GM06990 (cell line): ENCODE data around the gene SPINT2.
"Not testable (repeated sequence)": the region's sequence is repeated elsewhere in the genome, so short reads cannot be mapped to it uniquely, and the experiment has no call there.

Experiments
- DNase-seq: peaks from one replicate; pipeline ENCODE4 v3.0.0-alpha.2; 2011; ENCODE audit not compliant: insufficient read length; ENCODE audit errors: extremely low read depth
- H3K27me3 ChIP-seq: replicated peaks from 2 replicates; pipeline ENCODE4 v1.6.0; 2011; ENCODE audit warnings: low read length; ENCODE audit not compliant: control insufficient read depth, insufficient read depth
- H3K36me3 ChIP-seq: 2 replicates; pipeline ENCODE4 v1.5.1; 2011; ENCODE audit warnings: low read length; ENCODE audit not compliant: control insufficient read depth, insufficient read depth
- H3K4me3 ChIP-seq: replicated peaks from 2 replicates; pipeline ENCODE4 v1.5.1; 2011; ENCODE audit warnings: low read depth, mild to moderate bottlenecking, control low read depth, low read length
- TF ChIP-seq, protein P1 (sequence below): IDR thresholded peaks from 2 replicates; pipeline ENCODE4 v1.5.1; 2011; ENCODE audit warnings: low read length, control low read depth, mild to moderate bottlenecking, inconsistent platforms; ENCODE audit not compliant: insufficient read depth, poor library complexity, severe bottlenecking

The SPINT2 gene

DNA sequence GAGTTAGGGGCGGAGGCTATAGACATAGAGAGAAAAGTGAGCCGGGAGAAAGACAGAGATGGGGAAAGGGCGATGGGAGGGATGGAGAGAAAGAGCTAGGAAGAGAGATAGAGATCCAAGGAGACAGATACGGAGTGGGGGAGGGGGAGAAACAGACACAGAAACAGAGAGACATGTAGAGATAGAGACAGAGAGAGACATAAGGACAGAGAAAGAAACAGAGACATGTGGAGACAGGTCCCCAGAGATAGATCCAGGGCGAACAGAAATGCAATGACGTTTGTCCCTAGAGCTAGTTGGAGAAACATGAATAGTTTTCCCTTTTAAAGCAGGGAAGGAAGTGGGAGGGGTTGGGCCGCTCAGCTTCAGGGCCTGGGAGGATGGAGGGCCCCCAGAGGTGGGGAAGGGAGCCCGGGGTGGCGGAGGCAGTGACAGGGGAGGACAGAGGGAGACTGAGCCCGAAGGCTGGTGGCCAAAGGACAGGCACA, 12.8 kb upstream of the SPINT2 start:
- no peak for DNase-seq
- no peaks in the 10 kb centered on the region for H3K36me3 ChIP-seq
- no peak overlapping the region for H3K4me3 ChIP-seq
- TF ChIP-seq, protein P1, sequence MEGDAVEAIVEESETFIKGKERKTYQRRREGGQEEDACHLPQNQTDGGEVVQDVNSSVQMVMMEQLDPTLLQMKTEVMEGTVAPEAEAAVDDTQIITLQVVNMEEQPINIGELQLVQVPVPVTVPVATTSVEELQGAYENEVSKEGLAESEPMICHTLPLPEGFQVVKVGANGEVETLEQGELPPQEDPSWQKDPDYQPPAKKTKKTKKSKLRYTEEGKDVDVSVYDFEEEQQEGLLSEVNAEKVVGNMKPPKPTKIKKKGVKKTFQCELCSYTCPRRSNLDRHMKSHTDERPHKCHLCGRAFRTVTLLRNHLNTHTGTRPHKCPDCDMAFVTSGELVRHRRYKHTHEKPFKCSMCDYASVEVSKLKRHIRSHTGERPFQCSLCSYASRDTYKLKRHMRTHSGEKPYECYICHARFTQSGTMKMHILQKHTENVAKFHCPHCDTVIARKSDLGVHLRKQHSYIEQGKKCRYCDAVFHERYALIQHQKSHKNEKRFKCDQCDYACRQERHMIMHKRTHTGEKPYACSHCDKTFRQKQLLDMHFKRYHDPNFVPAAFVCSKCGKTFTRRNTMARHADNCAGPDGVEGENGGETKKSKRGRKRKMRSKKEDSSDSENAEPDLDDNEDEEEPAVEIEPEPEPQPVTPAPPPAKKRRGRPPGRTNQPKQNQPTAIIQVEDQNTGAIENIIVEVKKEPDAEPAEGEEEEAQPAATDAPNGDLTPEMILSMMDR, result no peak
- H3K27me3 ChIP-seq, result no peaks in the 10 kb centered on the region

DNA sequence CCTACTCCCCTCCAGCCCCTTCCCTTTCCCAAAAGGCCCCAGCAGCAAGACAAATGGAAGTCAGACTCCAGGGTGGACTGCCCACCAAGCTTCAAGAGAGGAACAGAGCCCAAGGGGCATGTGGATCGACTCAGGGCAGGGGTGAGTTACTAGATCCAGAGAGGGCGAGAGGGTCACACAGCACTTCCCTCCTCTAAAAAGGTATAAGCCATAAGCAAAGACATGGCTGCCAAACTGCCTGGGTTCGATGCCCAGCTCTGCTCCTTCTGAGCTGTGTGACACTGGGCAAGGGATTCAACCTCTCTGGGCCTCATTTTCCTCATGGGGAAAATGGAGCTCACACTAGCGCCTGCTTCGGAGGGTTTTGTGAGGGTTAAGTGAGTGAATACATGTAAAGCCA, 12.0 kb upstream of the SPINT2 start:
- Histone ChIP-seq H3K36me3 (no peaks in the 10 kb centered on the region), H3K27me3 (no peaks in the 10 kb centered on the region), H3K4me3 (no peak overlapping the region)
- DNase-seq, result no peak
- TF ChIP-seq, protein P1, result no peak

DNA sequence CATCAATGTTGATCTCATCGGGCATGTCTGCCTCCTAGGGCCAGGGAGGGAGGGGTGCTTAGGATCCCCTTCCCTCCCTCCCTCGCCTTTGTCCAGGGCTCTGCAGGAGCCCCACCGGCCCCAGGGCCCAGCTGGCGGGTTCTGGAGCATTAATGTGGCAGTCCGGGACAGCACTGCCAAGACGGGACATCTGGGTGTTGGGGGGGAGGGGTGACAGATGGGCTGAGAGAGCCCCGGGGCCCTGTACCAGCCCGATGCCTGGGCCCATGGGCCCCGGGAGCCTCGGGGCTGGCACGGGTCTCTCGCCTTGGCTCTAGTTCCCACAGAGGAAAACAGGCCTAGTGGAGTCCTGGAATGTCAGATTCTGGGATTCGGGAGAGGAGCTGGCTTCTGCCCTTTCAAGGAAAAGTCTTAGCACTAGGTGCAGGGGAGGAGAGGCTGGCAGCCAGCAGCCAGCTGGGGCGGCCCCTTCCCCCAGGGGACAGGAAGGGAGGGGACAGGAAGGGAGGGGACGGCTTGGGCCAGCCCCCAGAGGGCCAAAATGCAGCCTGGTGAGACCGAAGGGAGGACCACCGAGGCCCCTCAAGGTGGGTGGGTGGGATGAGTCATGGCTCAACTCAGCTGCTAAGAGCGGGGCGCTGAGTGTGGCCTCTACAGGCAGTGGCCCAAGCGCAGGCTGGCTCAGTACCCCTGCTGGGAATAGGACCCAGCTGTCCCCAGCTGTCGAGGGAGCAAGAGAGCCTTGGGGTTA, 11.3 kb upstream of the SPINT2 start:
- Histone ChIP-seq H3K36me3 (no peaks in the 10 kb centered on the region), H3K27me3 (no peaks in the 10 kb centered on the region), H3K4me3 (no peak overlapping the region)
- no peak for DNase-seq
- TF ChIP-seq, protein P1, result no peak

DNA sequence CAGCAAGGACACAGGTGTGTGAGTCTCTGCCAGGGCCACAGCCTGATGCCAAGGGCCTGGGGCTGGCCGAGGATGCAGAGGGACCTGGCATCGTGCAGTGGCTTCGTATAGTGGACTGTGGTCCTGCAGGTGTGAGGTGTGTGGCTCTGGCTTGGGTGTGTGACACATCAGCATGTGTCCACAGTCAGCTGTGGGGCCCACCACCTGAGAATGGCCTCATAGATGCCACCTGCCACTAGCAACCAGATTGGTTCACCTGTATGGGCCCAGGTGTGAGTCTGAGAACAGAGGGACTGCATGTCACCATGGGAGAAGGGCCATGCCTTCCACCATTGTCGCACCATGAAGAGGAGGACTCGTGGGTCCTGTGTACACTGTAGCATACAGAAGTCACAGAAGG, 10.6 kb upstream of the SPINT2 start:
- TF ChIP-seq, protein P1, result no peak
- H3K27me3 ChIP-seq, result no peaks in the 10 kb centered on the region
- DNase-seq, result no peak
- H3K36me3 ChIP-seq, result no peaks in the 10 kb centered on the region
- no peak overlapping the region for H3K4me3 ChIP-seq

DNA sequence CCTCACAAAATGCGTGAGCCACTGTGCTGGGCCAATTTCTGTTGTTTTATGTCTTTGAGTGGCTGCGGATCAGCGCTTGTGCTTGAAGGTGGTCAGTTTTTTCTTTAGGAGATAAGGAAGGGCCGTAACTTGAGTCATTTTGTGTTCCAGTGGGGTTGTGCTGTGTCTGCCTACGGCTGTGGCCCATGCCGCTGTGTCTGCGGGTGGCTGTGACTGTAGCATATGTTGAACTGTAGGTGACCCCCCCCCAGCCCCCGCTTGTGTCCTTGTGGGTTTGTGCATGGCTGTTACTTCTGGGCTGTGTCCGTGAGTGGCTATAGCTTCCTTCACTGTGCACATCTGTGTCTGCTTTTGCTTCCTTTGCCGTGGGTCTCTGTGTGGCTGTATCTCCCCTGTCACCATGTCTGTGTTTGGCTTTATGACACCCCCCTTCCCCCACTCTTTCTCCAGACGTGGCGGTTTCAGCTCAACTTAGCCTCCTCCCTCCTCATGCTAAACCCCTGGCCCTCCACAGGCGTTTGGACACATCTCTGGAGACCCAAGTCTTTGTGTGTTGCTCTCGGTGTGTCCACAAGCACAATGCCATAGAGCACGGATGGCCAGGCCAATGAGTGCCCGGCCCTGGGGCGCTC, 8.9 kb upstream of the SPINT2 start:
- H3K4me3 ChIP-seq, result no peak overlapping the region
- DNase-seq, result no peak
- H3K27me3 ChIP-seq, result no peaks in the 10 kb centered on the region
- TF ChIP-seq, protein P1, result no peak
- H3K36me3 ChIP-seq, result no peaks in the 10 kb centered on the region

DNA sequence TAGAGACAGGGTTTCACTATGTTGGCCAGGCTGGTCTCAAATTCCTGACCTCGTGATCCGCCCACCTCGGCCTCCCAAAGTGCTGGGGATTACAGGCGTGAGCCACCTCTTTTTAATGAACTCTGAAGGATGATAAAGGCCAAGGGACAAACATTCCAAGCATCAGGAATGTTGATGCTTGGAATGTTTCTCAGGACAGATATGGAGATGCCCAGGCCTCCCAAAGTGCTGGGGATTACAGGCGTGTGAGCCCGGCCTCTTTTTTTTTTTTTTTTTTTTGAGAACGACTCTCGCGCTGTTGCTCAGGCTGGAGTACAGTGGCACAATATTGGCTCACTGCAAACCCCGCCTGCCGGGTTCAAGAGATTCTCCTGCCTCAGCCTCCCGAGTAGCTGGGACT, 2.4 kb upstream of the SPINT2 start:
- not testable (repeated sequence) for DNase-seq, H3K36me3 ChIP-seq, H3K27me3 ChIP-seq, H3K4me3 ChIP-seq
